Smooth muscle cell (in vitro differentiated cells): ENCODE measurements around the gene KANK4. TPM values are rescaled to one million over a fixed set of nuclear protein-coding genes. Genes with fewer than 3 reads are reported as not detected.

ENCODE experiments used
- DNase-seq: peaks from one replicate; lab custom pipeline; 2025; ENCODE audit not compliant: unreplicated experiment; lab: John Stamatoyannopoulos, UW
- H2AFZ ChIP-seq: fragments of 200-600 bp; sonication (generic); 2 replicates; pipeline ENCODE4 v1.6.0; 2016; ENCODE audit warnings: antibody characterized with exemption, low read depth, mild to moderate bottlenecking
- H3F3A ChIP-seq: fragments of 200-600 bp; sonication (generic); 2 replicates; pipeline ENCODE4 v1.6.0; 2017; ENCODE audit warnings: antibody characterized with exemption, low read depth
- H3K27ac ChIP-seq: fragments of 200-600 bp; sonication (generic); 2 replicates; pipeline ENCODE4 v1.5.1; 2016; ENCODE audit warnings: low read depth, mild to moderate bottlenecking
- H3K27me3 ChIP-seq: fragments of 200-600 bp; sonication (generic); 2 replicates; pipeline ENCODE4 v1.6.1; 2016; ENCODE audit warnings: low read depth, mild to moderate bottlenecking
- H3K36me3 ChIP-seq: fragments of 200-600 bp; sonication (generic); 2 replicates; pipeline ENCODE4 v1.5.1; 2016; ENCODE audit warnings: low read depth
- H3K4me1 ChIP-seq: fragments of 200-600 bp; sonication (generic); 2 replicates; pipeline ENCODE4 v1.5.1; 2016; ENCODE audit warnings: low read depth
- H3K4me2 ChIP-seq: fragments of 200-600 bp; sonication (generic); 2 replicates; pipeline ENCODE4 v1.6.0; 2016; ENCODE audit warnings: mild to moderate bottlenecking
- H3K4me3 ChIP-seq: fragments of 200-600 bp; sonication (generic); 2 replicates; pipeline ENCODE4 v1.5.1; 2016; ENCODE audit warnings: mild to moderate bottlenecking
- H3K79me2 ChIP-seq: fragments of 200-600 bp; sonication (generic); 2 replicates; pipeline ENCODE4 v1.6.0; 2016; ENCODE audit warnings: low read depth, mild to moderate bottlenecking
- H3K9ac ChIP-seq: fragments of 200-600 bp; sonication (generic); 2 replicates; pipeline ENCODE4 v1.6.0; 2016; ENCODE audit warnings: low read depth
- H3K9me3 ChIP-seq: fragments of 200-600 bp; sonication (generic); replicated peaks from 2 replicates; pipeline ENCODE4 v1.5.1; 2016; ENCODE audit warnings: low read depth
- H4K20me1 ChIP-seq: fragments of 200-600 bp; sonication (generic); 2 replicates; pipeline ENCODE4 v1.6.0; 2016; ENCODE audit warnings: low read depth
- CTCF ChIP-seq: fragments of 200-600 bp; sonication (generic); IDR thresholded peaks from 2 replicates; pipeline ENCODE4 v1.5.1; 2017; ENCODE audit warnings: borderline replicate concordance, mild to moderate bottlenecking, antibody characterized with exemption; ENCODE audit not compliant: insufficient read depth, poor library complexity, severe bottlenecking
- WGBS: methylation state at CpG from one replicate; pipeline ENCODE4 v1.1.7; 2016; ENCODE audit warnings: low lambda C conversion rate; 5-methylcytosine and 5-hydroxymethylcytosine counted together
- polyA plus RNA-seq: library from polyadenylated mRNA; unstranded; fragments of >200 nt; fragmentation: Nextera tagmentation; extraction: Ambion mirVana; gene quantifications from 2 replicates; pipeline ENCODE4 v1.2.1, GENCODE V29; 2016
- total RNA-seq: library from RNA; depleted of rRNA; stranded (reverse); fragments of >200 nt; gene quantifications from 2 replicates; pipeline ENCODE4 v1.2.3, GENCODE V29; 2014

The KANK4 gene
- total and polyA plus RNA-seq, 2 experiments from 2014 or later: 69.2 to 77.8 TPM

- TF ChIP-seq CTCF: no peak
- 96% methylated on average over 7 of the region's 7 CpGs for WGBS
Observed at GRCh38 chr1:62273953-62274352, 45.3 kb downstream of the KANK4 start.

GRCh38 chr1:62271948-62272728 lies 47.1 kb downstream of the KANK4 start:
- H4K20me1 ChIP-seq: peaks cover 90% of the 10 kb centered on the region
- no peaks in the 10 kb centered on the region for H3F3A ChIP-seq
- no peak overlapping the region for H3K4me2 ChIP-seq
- no peak for DNase-seq
- H3K27ac ChIP-seq: no peak overlapping the region
- H3K9me3 ChIP-seq: no peaks in the 10 kb centered on the region
- TF ChIP-seq CTCF: no peak
- H3K4me1 ChIP-seq: no peaks in the 10 kb centered on the region
- H3K36me3 ChIP-seq: no peaks in the 10 kb centered on the region
- no peak overlapping the region for H2AFZ ChIP-seq
- H3K4me3 ChIP-seq: no peak overlapping the region
- no peak overlapping the region for H3K9ac ChIP-seq
- no peaks in the 10 kb centered on the region for H3K27me3 ChIP-seq
- no peaks in the 10 kb centered on the region for H3K79me2 ChIP-seq
- WGBS: 67% methylated on average over 13 of the region's 13 CpGs

More at GRCh38 chr1:62273953-62274352, 45.3 kb downstream of the KANK4 start:
- Histone ChIP-seq H3K79me2 (peaks cover 3% of the 10 kb centered on the region), H3K9ac (no peak overlapping the region), H3K27me3 (no peaks in the 10 kb centered on the region), H3K4me2 (no peak overlapping the region), H3F3A (no peaks in the 10 kb centered on the region), H2AFZ (no peak overlapping the region), H4K20me1 (peaks cover 98% of the 10 kb centered on the region), H3K4me1 (no peaks in the 10 kb centered on the region), H3K27ac (no peak overlapping the region), H3K36me3 (peaks cover 5% of the 10 kb centered on the region), H3K9me3 (no peaks in the 10 kb centered on the region), H3K4me3 (no peak overlapping the region)
- no peak for DNase-seq

- Histone ChIP-seq H3K4me3 (no peak overlapping the region), H3K4me2 (no peak overlapping the region), H4K20me1 (peaks cover 88% of the 10 kb centered on the region), H3K36me3 (no peaks in the 10 kb centered on the region), H3K27ac (no peak overlapping the region), H3F3A (no peaks in the 10 kb centered on the region), H3K4me1 (no peaks in the 10 kb centered on the region), H3K79me2 (no peaks in the 10 kb centered on the region), H2AFZ (no peak overlapping the region), H3K9ac (no peak overlapping the region), H3K9me3 (no peaks in the 10 kb centered on the region), H3K27me3 (no peaks in the 10 kb centered on the region)
- DNase-seq: no peak
- no peak for TF ChIP-seq CTCF
- WGBS: 83% methylated on average over 7 of the region's 7 CpGs
Observed at GRCh38 chr1:62271134-62271533, 48.1 kb downstream of the KANK4 start.

GRCh38 chr1:62269851-62270495 lies 49.3 kb downstream of the KANK4 start:
- H3K9me3 ChIP-seq: no peaks in the 10 kb centered on the region
- H3K4me1 ChIP-seq: no peaks in the 10 kb centered on the region
- no peak overlapping the region for H3K4me2 ChIP-seq
- no peak overlapping the region for H3K4me3 ChIP-seq
- no peak overlapping the region for H2AFZ ChIP-seq
- no peak for DNase-seq
- H3K27ac ChIP-seq: no peak overlapping the region
- H3F3A ChIP-seq: no peaks in the 10 kb centered on the region
- no peaks in the 10 kb centered on the region for H3K79me2 ChIP-seq
- H3K9ac ChIP-seq: no peak overlapping the region
- H4K20me1 ChIP-seq: peaks cover 80% of the 10 kb centered on the region
- no peaks in the 10 kb centered on the region for H3K27me3 ChIP-seq
- TF ChIP-seq CTCF: no peak
- H3K36me3 ChIP-seq: no peaks in the 10 kb centered on the region
- 91% methylated on average over 9 of the region's 9 CpGs for WGBS
